Astrocyte (in vitro differentiated cells and primary cell): Measurements from ENCODE around the gene NHERF2. TPM values are rescaled to one million over a fixed set of nuclear protein-coding genes. Genes with fewer than 3 reads are reported as not detected.
A peak's percentile ranks its signal among the peaks of the same experiment; 100 is the strongest.

Experiments
- DNase-seq: peaks from one replicate; pipeline ENCODE4 v3.0.0-alpha.2; 2010; ENCODE audit warnings: low read depth
- FAIRE-seq: peaks from 2 replicates; lab custom pipeline; 2011; peaks lifted over from hg19 to GRCh38; lab: Jason Lieb, UNC
- H2AFZ ChIP-seq: 2 replicates; pipeline ENCODE4 v1.6.0; 2012; ENCODE audit warnings: low read depth, low read length, inconsistent platforms
- H3K27ac ChIP-seq: 2 replicates; pipeline ENCODE4 v1.5.1; 2011; ENCODE audit warnings: low read depth, low read length, inconsistent platforms
- H3K27me3 ChIP-seq: 2 replicates; pipeline ENCODE4 v1.6.0; 2011; ENCODE audit warnings: low read length, inconsistent platforms; ENCODE audit not compliant: insufficient read depth
- H3K36me3 ChIP-seq: 2 replicates; pipeline ENCODE4 v1.5.1; 2011; ENCODE audit warnings: low read length, inconsistent platforms; ENCODE audit not compliant: insufficient read depth
- H3K4me1 ChIP-seq: 2 replicates; pipeline ENCODE4 v1.5.1; 2011; ENCODE audit warnings: low read length, inconsistent platforms; ENCODE audit not compliant: insufficient read depth
- H3K4me2 ChIP-seq: 2 replicates; pipeline ENCODE4 v1.6.0; 2012; ENCODE audit warnings: low read length, inconsistent platforms
- H3K4me3 ChIP-seq: 2 replicates; pipeline ENCODE4 v1.5.1; 2011; ENCODE audit warnings: low read depth, mild to moderate bottlenecking, low read length, inconsistent platforms; ENCODE audit not compliant: insufficient read depth
- H3K79me2 ChIP-seq: 2 replicates; pipeline ENCODE4 v1.6.0; 2012; ENCODE audit warnings: mild to moderate bottlenecking, low read length, inconsistent platforms; ENCODE audit not compliant: insufficient read depth
- H3K9ac ChIP-seq: 2 replicates; pipeline ENCODE4 v1.6.0; 2012; ENCODE audit warnings: mild to moderate bottlenecking, low read length, inconsistent platforms
- H3K9me3 ChIP-seq: 2 replicates; pipeline ENCODE4 v1.5.1; 2012; ENCODE audit warnings: low read depth, mild to moderate bottlenecking, low read length, inconsistent platforms; ENCODE audit not compliant: insufficient read depth
- H4K20me1 ChIP-seq: 2 replicates; pipeline ENCODE4 v1.6.0; 2012; ENCODE audit warnings: low read length, inconsistent platforms; ENCODE audit not compliant: insufficient read depth
- H3K27ac Mint-ChIP-seq: one replicate; pipeline ENCODE4 v1.8.0; 2021; ENCODE audit warnings: mild to moderate bottlenecking, mixed read lengths; ENCODE audit not compliant: unreplicated experiment
- H3K27me3 Mint-ChIP-seq: one replicate; pipeline ENCODE4 v1.8.0; 2021; ENCODE audit warnings: low read depth, mixed read lengths; ENCODE audit not compliant: unreplicated experiment
- H3K36me3 Mint-ChIP-seq: one replicate; pipeline ENCODE4 v1.8.0; 2021; ENCODE audit warnings: low read depth, mixed read lengths; ENCODE audit not compliant: unreplicated experiment
- H3K4me1 Mint-ChIP-seq: one replicate; pipeline ENCODE4 v1.8.0; 2021; ENCODE audit warnings: low read depth, mixed read lengths; ENCODE audit not compliant: unreplicated experiment
- H3K4me3 Mint-ChIP-seq: one replicate; pipeline ENCODE4 v1.8.0; 2021; ENCODE audit warnings: mild to moderate bottlenecking, moderate library complexity, mixed read lengths; ENCODE audit not compliant: unreplicated experiment
- H3K9me3 Mint-ChIP-seq: one replicate; pipeline ENCODE4 v1.8.0; 2021; ENCODE audit warnings: mild to moderate bottlenecking, mixed read lengths; ENCODE audit not compliant: unreplicated experiment
- CTCF ChIP-seq: IDR thresholded peaks from 2 replicates; pipeline ENCODE4 v1.5.1; 2011; ENCODE audit warnings: low read depth, mild to moderate bottlenecking, inconsistent platforms, low read length, moderate library complexity; ENCODE audit not compliant: insufficient read depth
- EZH2 ChIP-seq: IDR thresholded peaks from 2 replicates; pipeline ENCODE4 v1.6.1; 2012; ENCODE audit warnings: mild to moderate bottlenecking, low read length, inconsistent platforms; ENCODE audit not compliant: insufficient read depth
- total RNA-seq: library from RNA; stranded (reverse); gene quantifications from 2 replicates; pipeline ENCODE4 v1.2.1, GENCODE V29; 2021

NHERF2 gene
- total RNA-seq, 1 donor from 2014 or later, result 92.5 TPM

GRCh38 chr16:2045965-2046892 lies 19.5 kb downstream of the NHERF2 start:
- FAIRE-seq (no peak), DNase-seq (no peak)
- Mint-ChIP-seq H3K36me3 (peaks cover 3% of the 10 kb centered on the region), H3K9me3 (no peaks in the 10 kb centered on the region), H3K27ac (no peak overlapping the region), H3K27me3 (no peaks in the 10 kb centered on the region), H3K4me3 (peak overlapping the region; percentile 92), H3K4me1 (peaks cover 6% of the 10 kb centered on the region)
- H3K4me3 ChIP-seq, result no peak overlapping the region
- no peaks in the 10 kb centered on the region for H3K9me3 ChIP-seq
- H3K4me2 ChIP-seq, result peak overlapping the region; percentile 95
- H3K4me1 ChIP-seq, result peaks cover 17% of the 10 kb centered on the region
- H3K27ac ChIP-seq, result no peak overlapping the region
- peaks cover 15% of the 10 kb centered on the region for H3K79me2 ChIP-seq
- no peak for TF ChIP-seq CTCF
- no peak for TF ChIP-seq EZH2
- no peaks in the 10 kb centered on the region for H3K36me3 ChIP-seq
- peaks cover 3% of the 10 kb centered on the region for H4K20me1 ChIP-seq
- H3K27me3 ChIP-seq, result no peaks in the 10 kb centered on the region
- H3K9ac ChIP-seq, result no peak overlapping the region
- no peak overlapping the region for H2AFZ ChIP-seq

GRCh38 chr16:2046893-2047329 lies 20.2 kb downstream of the NHERF2 start:
- Histone ChIP-seq H3K36me3 (no peaks in the 10 kb centered on the region), H3K4me3 (peak overlapping the region; percentile 76), H4K20me1 (peaks cover 3% of the 10 kb centered on the region), H3K27ac (no peak overlapping the region), H2AFZ (peak overlapping the region; percentile 81), H3K4me1 (peaks cover 13% of the 10 kb centered on the region), H3K27me3 (no peaks in the 10 kb centered on the region), H3K9me3 (no peaks in the 10 kb centered on the region), H3K4me2 (peak overlapping the region; percentile 95), H3K79me2 (peaks cover 15% of the 10 kb centered on the region), H3K9ac (peak overlapping the region; percentile 79)
- DNase-seq (no peak), FAIRE-seq (no peak)
- H3K27me3 Mint-ChIP-seq, result no peaks in the 10 kb centered on the region
- H3K27ac Mint-ChIP-seq, result peak overlapping the region; percentile 58
- H3K36me3 Mint-ChIP-seq, result peaks cover 6% of the 10 kb centered on the region
- TF ChIP-seq EZH2 (no peak), CTCF (no peak)
- H3K9me3 Mint-ChIP-seq, result no peaks in the 10 kb centered on the region
- H3K4me3 Mint-ChIP-seq, result peak overlapping the region; percentile 92
- H3K4me1 Mint-ChIP-seq, result peaks cover 6% of the 10 kb centered on the region
